Neutrophil (primary cell): ENCODE data around the gene RAB30.

Source experiments
- H3K27ac ChIP-seq: fragments of 200-600 bp; sonication (generic); 2 replicates; pipeline ENCODE4 v1.5.1; 2016; ENCODE audit warnings: mild to moderate bottlenecking, moderate library complexity
- H3K27me3 ChIP-seq: fragments of 200-600 bp; sonication (generic); 2 replicates; pipeline ENCODE4 v1.6.0; 2016; ENCODE audit warnings: mild to moderate bottlenecking
- H3K36me3 ChIP-seq: fragments of 200-600 bp; sonication (generic); 2 replicates; pipeline ENCODE4 v1.5.1; 2017
- H3K4me1 ChIP-seq, 2 experiments: fragments of 200-600 bp in 1 of 2; sonication (generic) in 1 of 2; 1 replicate in 1 of 2; 2 replicates in 1 of 2; pipeline versions ENCODE4 v1.5.1 to v1.6.1; 2013 to 2016; ENCODE audit warnings: low read depth in 1 of 2, low read length in 1 of 2, mild to moderate bottlenecking in 1 of 2, moderate library complexity in 1 of 2; ENCODE audit not compliant: control insufficient read depth in 1 of 2, insufficient read depth in 1 of 2
- H3K4me3 ChIP-seq, 2 experiments: fragments of 200-600 bp in 1 of 2; sonication (generic) in 1 of 2; 1 replicate in 1 of 2; 2 replicates in 1 of 2; pipeline ENCODE4 v1.5.1; 2013 to 2016; ENCODE audit warnings: low read depth in 1 of 2, low read length in 1 of 2, mild to moderate bottlenecking in 1 of 2, moderate library complexity in 1 of 2
- H3K9me3 ChIP-seq: fragments of 200-600 bp; sonication (generic); 2 replicates; pipeline ENCODE4 v1.5.1; 2016
- CTCF ChIP-seq: fragments of 200-600 bp; sonication (generic); IDR thresholded peaks from 2 replicates; pipeline ENCODE4 v1.5.1; 2016; ENCODE audit warnings: antibody characterized with exemption

RAB30 gene

GRCh38 chr11:83039566-83039965, 32.1 kb downstream of the RAB30 start:
- H3K4me3 ChIP-seq = no peak overlapping the region
- H3K4me1 ChIP-seq = no peaks in the 10 kb centered on the region
- no peaks in the 10 kb centered on the region for H3K36me3 ChIP-seq
- no peaks in the 10 kb centered on the region for H3K9me3 ChIP-seq
- no peak for TF ChIP-seq CTCF
- H3K27me3 ChIP-seq = no peaks in the 10 kb centered on the region
- H3K27ac ChIP-seq = no peak overlapping the region

- Histone ChIP-seq H3K27ac (no peak overlapping the region), H3K9me3 (no peaks in the 10 kb centered on the region), H3K27me3 (no peaks in the 10 kb centered on the region), H3K36me3 (no peaks in the 10 kb centered on the region), H3K4me3 (no peak overlapping the region), H3K4me1 (no peaks in the 10 kb centered on the region)
- TF ChIP-seq CTCF = no peak
These were observed 33.8 kb downstream of the RAB30 start for GRCh38 chr11:83037877-83038276.

- Histone ChIP-seq H3K27ac (no peak overlapping the region), H3K9me3 (no peaks in the 10 kb centered on the region), H3K27me3 (no peaks in the 10 kb centered on the region), H3K4me3 (no peak overlapping the region), H3K36me3 (no peaks in the 10 kb centered on the region), H3K4me1 (no peaks in the 10 kb centered on the region)
- TF ChIP-seq CTCF = no peak
These were observed 35.0 kb downstream of the RAB30 start for GRCh38 chr11:83036701-83037100.

GRCh38 chr11:83035070-83035854, 36.4 kb downstream of the RAB30 start:
- no peak for TF ChIP-seq CTCF
- no peaks in the 10 kb centered on the region for H3K27me3 ChIP-seq

GRCh38 chr11:83034673-83035014, 37.1 kb downstream of the RAB30 start:
- no peak for TF ChIP-seq CTCF
- Histone ChIP-seq H3K27ac (no peak overlapping the region), H3K4me3 (no peak overlapping the region), H3K4me1 (no peaks in the 10 kb centered on the region), H3K9me3 (no peaks in the 10 kb centered on the region), H3K27me3 (no peaks in the 10 kb centered on the region), H3K36me3 (no peaks in the 10 kb centered on the region)

More at GRCh38 chr11:83035070-83035854, 36.4 kb downstream of the RAB30 start:
- Histone ChIP-seq H3K9me3 (no peaks in the 10 kb centered on the region), H3K4me1 (no peaks in the 10 kb centered on the region), H3K4me3 (no peak overlapping the region), H3K27ac (no peak overlapping the region), H3K36me3 (no peaks in the 10 kb centered on the region)
